LoVo (cell line): ENCODE measurements around the gene PGLYRP4.
"Not testable (repeated sequence)": the region's sequence is repeated elsewhere in the genome, so short reads cannot be mapped to it uniquely, and the experiment has no call there.

Experiments
- DNase-seq: peaks from one replicate; pipeline ENCODE4 v3.0.0-alpha.2; 2016; ENCODE audit warnings: low spot score

Gene PGLYRP4

DNA sequence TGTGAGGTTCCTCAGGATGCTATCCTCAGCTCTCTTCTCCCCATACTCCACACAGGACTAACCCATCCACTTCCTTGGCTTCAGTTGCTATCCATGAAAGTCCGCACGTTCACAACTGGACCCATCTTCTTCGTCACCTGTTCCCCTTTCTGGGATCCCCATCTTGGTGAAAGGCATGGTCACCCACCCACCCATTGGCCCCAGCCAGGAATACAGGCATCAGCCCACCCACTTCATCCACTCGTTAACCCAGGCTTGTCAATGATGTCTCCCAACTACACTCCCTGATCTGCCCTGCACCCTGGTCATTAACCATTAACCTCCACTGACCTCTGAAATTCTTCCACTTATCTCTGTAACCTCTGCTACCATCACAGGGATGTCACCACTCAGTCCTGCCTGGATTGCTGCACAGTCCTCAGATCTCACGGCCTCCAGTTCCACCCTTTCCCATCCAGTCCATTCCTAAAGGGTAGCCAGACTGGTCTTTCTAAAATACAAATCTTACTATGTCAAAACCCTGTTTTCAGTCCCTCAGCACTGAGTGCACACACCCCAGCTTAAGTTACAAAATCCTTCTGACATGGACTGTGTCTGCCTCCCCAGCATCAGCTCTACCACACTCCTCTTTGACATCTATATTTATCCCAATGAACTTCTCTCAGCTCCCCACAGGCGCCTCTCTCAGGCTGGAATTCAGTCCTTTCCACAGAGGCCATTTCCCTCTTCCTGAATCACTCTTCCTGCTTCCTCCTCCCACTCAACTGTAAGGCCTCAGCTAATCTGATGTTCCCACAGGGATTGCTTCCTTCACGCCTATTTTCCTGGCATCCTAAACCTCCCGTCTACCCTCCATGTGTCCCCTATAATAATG is 10.4 kb downstream of the PGLYRP4 start:
- no peak for DNase-seq

DNA sequence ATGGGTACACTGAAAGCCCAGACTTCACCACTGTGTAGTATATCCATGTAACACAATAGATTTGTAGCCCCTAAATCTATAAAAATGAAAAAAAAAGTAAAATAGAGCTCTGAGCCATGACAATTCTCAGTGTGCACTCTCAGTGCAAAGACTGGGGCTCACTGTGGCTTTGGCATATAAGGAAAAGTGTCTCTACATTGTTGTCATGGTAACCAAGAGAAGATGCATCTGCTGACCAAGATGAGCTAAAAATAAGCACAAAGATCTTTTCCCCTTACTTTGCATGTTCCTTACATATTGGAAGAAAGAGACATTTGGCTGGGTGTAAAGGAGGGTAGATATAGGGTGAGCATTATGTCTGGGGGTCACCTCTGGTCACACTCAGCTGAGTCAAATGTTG is 12.0 kb downstream of the PGLYRP4 start:
- no peak for DNase-seq

DNA sequence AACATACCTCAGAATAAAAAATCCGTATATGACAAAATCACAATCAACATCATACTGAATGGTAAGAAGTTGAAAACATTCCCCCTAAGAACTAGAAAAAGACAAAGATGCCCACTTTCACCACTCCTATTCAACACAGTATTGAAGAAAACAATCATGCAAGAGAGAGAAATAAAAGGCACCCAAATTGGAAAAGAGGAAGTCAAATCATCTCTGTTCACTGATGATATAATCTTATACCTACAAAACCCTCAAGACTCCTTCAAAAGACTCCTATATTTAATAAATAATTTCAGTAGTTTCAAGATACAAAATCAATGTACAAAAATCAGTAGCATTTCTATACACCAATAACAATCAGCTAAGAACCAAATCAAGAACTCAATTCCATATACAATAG is 14.7 kb downstream of the PGLYRP4 start:
- no peak for DNase-seq

DNA sequence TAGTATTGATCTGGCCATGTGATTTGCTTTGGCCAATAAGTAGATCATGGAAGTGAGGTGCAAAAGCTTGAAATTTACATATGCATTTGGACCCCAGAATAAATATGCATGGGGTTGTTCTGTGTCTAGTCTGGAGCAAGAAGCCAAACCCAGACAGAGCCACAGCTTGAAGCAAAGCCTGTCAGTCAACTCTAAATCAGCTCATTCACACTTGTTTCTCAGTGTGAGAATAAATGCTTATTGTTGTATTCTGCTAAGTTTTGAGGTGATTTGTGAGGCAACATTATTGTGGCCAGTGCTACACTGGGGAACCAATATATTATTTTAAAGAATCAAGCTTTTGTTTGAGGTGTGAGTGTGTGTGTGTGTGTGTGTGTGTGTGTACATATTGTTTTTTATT is 23.7 kb downstream of the PGLYRP4 start:
- DNase-seq: no peak

DNA sequence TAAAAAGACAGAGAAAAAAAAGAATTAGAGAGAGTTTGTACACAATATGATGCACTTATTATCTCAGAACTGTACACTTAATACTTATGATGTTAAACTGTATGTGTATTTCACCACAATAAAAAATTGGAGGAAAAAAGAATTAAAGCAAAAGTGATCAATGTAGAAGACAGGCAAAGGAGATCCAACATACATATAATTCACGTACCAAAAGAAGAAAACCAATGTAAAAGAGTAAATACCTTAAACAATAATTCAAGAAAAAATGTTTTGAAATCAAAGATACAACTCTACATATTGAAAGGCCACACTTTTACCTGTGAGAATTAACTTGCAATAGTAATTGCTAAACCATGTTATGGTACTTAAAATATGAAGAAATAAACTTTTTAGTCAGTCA is 26.1 kb downstream of the PGLYRP4 start:
- no peak for DNase-seq

DNA sequence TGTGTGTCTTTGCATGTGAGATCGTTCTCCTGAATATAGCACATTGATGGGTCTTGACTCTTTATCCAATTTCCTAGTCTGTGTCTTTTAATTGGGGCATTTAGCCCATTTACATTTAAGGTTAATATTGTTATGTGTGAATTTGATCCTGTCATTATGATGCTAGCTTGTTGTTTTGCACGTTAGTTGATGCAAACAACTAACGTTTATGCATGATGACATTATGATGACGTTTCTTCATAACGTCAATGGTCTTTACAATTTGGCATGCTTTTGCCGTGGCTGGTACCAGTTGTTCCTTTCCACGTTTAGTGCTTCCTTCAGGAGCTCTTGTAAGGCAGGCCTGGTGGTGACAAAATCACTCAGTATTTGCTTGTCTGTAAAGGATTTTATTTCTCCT is 30.5 kb downstream of the PGLYRP4 start:
- not testable (repeated sequence) for DNase-seq

DNA sequence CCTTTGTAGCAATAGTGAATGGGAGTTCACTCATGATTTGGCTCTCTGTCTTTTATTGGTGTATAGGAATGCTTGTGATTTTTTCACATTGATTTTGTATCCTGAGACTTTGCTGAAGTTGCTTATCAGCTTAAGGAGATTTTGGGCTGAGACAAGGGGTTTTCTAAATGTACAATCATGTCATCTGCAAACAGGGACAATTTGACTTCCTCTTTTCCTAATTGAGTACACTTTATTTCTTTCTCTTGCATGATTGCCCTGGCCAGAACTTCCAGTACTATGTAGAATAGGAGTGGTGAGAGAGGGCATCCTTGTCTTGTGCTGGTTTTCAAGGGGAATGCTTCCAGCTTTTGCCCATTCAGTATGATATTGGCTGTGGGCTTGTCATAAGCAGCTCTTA is 32.6 kb downstream of the PGLYRP4 start:
- DNase-seq: not testable (repeated sequence)

DNA sequence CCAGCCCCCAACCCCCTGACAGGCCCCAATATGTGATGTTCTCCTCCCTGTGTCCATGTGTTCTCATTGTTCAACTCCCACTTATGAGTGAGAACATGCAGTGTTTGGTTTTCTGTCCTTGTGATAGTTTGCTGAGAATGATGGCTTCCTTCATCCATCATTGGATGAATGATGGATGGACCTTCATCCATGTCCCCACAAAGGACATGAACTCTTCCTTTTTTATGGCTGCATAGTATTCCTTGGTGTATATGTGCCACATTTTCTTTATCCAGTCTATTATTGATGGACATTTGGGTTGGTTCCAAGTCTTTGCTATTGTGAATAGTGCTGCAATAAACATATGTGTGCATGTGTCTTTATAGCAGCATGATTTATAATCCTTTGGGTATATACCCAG is 34.3 kb downstream of the PGLYRP4 start:
- not testable (repeated sequence) for DNase-seq

DNA sequence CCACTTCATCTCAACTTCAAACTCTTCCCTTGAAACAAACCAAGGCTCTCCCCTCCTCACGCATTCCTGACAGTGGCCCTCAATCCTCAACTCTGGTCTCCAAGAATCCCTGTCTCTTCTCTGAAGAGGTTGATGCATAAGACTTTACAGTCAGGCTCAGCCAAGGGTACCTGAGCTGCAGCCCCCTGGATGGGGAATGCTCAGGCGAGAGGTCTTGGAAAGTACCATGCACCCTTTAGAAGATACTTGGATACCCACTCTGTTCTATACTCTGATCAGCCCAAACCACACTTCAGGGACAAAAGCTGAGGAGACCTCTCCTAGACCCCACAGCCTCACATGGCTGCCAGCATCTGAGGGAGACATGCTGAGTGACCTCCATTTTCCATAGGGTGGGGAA is 35.4 kb downstream of the PGLYRP4 start:
- DNase-seq: no peak

DNA sequence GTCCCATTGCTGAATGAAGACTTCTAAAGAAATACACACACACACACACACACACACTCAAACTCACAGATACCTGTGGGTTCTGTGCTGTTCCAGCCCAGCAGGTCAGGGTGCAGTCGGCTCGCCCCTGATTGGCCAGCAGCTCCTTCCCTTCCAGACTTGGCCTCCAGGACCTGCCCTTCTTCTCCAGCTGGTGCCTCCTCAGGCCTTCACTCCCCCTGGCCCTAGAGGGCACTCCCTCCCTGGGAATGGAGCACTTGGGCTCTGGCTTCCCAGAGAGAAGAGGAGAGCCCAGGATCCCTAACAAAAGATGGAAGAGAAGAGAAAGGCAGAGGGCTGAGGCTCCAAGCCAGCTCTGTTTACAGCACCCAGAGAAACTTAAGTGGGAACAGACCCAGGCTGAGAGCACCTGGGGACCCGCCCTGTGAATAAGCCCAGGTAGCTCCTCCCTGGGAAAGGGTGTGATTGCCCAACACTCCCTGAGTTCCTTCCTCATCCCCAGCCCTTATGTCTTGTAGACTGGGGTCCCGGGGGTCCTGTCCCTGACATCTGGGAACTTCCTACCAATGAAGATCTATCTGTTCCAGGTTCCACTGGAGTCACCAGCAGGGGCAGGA is 36.0 kb downstream of the PGLYRP4 start, which contains the start of gene PGLYRP3:
TSS of gene PGLYRP3 (minus strand) at position 383 of the 617 bp plus-strand sequence. CDS start 2,287 bp downstream, outside the sequence.
- no peak for DNase-seq

DNA sequence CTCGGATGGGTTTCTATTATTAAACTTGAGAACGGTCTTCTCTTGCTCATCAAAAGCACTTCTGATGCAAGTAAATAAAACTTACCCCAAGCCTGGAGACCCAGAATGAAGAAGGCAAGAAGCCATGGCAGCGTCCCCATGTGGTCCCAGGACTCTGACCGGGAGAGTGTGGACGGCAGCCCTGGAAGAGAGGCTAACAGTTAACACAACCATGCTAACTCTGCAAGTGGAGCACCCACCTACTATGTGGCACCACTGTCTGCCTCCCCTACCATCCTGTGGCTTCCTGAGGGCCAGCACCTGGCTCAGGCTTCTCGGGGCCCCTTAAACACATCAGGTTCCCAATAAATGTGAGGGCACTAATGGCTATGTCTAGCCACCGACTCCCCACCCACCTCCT is 38.1 kb downstream of the PGLYRP4 start:
- no peak for DNase-seq

DNA sequence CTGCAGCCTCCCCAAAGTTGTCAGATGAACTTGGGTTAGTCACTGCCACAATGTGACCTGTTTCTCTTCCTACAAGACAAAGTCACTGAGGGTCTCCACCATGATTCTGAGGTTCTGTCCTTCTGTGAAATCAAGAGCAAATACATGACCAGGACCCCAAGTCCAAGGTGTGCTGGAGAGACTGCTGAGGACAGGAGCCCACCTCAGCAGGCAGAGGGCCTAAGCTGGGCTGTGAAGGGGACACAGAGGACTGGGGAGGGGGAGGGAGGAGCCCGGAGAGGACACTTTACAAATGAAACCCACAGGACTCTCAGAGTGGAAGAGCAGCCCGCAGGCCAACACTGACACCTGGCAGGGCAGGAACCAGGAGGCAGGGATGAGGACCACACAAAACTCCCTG is 39.2 kb downstream of the PGLYRP4 start:
- DNase-seq: no peak

DNA sequence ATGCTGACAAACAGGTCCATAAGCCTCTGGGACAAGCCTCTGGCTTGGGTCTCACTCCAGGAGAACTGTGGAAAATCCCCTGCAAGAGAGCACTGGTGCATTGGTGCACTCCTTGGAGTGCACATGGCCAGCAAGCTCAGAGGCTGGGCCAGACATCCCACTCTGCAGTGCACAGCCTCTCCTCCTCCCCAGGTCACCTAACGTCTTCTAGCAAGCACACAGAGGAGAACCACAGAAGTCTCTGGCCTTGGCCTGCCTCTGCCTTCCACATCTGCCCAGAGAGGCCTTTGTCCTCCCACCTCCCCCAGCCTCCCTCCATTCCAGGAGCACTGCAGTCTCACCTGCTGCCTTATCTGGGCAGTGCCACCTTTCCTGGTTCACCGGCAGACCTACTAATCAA is 40.1 kb downstream of the PGLYRP4 start:
- DNase-seq: no peak

DNA sequence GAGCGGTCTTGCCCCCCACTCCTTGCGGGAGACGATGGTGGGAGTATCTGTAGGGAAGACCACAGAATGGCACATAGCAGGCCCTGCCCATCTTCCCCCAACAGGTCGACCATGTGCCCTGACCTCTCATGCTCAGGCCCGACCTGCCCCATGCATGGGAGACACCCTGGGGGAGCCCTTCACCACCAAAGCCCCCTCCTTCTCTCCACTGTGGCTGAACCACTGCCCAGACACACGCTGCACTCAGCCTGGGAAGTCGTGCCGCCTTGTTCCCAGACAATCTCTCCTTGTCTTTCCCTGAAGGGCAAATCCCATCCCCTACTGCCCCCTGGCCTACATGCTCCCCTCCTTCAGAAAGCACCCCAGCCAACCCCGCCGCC is 41.4 kb downstream of the PGLYRP4 start:
- no peak for DNase-seq

DNA sequence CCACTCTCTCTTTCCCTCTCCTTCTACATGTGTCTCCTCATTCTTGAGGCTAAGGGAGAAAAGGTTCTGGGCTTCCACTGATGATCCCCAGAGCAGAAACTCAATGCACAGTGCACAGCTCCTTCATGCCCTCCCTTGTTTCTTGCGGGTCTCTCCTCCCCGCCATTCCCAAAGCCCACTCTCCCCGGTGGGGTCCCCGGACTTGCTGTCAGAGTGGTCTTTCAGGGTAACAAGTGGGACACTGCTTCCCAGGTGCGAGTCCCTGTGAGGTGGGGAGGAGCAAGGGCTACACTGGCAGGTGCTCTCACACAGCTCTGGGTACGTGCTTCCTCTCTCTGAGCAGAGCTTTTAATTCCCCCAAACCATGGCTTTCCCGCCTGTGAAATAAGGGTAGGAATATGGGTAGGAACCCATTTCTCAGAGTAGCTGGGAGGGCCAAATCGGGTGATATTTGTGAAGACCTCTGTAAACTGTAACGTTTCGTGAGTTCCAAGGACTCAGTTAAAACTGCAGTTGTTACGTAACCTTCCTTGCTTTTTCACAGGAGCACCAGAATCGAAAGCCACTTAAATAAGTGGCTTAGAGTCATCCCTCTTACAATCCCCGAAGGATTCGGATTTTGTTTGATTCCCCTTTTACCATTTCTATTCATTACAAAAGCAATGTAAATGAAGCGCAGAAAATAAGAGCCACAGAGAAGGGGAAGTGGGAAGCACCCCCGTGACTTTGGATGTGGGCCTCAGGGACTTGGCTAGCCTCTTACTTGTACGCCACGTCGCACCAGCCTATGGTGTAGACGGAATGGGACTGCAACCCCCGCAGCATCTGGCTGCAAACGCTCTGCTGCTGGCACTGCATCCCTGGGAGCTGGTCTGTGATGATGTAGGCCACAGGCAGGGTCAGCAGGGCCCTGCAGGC is 42.1 kb downstream of the PGLYRP4 start:
- DNase-seq: no peak

DNA sequence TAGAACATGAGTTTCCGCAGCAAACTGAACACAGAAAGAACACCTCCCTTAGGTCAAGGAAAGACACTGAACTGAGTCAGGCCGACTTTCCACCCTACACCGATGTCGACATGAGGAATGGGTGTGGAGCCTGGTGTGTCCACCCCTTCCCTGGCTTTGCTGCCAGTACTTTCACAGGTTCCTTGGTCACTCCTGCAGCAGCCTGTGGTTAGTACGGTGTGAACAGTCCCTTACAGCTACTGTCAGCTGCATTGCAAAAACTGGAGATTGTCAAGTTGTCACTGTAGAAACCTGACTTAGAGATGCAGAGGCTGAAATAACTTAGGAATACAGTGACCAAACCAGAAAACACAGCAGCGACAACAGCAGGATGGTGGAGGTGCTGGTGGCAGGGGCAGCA is 43.0 kb downstream of the PGLYRP4 start:
- DNase-seq: no peak

DNA sequence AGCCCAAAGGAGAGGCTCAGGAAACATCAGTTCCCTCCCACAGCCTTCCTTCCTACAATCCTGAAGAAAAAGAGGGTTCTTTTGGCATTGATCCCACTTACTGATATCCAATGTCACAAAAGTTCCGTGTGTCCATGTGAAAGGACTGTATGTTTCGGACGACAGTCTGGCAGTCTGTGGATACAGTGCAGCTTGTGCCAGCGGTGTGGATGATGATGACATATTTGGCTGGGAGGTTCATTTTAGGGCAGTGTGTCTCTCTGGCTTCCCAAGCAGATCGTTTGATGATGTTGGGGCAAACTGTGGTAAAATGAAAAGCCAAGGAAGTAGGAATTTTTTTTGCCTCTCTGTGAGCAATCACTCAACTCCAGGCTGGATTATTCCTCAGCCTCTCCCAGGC is 46.3 kb downstream of the PGLYRP4 start:
- no peak for DNase-seq

DNA sequence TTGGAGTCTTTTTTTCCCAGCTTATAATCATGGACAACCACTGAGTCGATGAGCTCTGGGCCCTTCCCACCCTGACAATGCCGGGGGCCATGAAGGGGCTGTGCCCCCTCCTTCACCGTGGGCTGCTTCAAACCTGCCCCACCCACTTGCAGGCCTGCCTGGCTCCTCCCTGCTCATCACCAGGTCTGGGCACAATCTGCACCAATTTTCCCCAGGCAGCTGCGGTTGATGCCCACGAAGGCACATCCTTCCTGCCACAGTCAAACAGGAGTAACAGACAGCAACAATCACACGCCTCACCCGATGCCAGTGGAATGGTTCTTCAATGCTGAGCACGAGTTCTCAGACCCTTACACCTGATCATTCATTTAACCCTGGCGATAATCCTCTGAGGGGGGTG is 54.8 kb downstream of the PGLYRP4 start:
- no peak for DNase-seq

DNA sequence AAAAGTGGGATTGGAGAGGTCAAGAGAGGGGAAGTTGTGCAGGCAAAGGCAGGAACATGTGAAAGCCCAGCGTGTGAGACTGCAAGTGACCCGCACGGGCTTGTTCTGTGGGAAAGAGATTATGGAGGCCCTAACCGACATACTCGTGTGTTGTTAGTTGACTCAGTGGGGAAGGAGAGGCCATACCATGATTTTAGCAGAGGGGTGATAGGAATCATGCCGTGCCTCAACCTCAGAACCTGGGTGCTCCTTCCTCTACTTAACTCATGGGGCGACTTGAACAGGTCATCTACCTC is 55.2 kb downstream of the PGLYRP4 start:
- no peak for DNase-seq

DNA sequence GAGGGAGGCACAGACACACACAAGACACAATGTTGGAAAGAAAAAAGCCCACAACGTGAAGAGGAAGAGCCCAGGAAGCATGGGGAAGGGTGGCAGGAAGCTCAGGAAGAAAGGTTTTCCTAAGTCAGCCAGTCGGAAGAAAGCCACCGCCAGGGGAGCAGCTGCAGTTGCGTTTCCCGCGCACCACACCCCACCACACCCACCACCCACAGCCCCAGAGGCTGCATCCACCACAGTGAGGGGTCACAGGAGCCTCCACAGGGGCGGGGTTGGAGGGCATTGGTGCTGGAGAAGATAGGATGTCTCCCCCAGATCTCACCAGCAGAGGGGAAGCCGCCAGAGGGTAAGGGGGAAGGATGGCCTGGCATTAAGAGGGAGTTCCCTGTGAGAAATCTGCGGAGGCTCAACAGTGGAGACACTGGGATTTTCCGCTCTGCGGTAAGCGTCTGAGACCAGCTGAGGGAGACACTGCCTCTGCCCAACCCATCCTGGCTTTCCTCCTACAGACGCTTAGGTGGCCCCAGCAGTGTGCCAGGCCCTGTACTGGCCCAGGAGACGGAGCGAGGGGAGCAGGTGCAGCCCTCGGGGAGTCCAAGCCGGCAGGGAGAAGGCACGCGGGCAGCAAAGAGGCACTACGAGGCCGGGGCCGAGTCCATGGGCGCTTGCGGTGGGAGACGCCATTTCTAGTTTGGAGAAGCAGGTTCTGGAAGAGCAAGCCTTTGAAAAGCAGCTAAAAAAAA is 55.7 kb downstream of the PGLYRP4 start:
- no peak for DNase-seq

DNA sequence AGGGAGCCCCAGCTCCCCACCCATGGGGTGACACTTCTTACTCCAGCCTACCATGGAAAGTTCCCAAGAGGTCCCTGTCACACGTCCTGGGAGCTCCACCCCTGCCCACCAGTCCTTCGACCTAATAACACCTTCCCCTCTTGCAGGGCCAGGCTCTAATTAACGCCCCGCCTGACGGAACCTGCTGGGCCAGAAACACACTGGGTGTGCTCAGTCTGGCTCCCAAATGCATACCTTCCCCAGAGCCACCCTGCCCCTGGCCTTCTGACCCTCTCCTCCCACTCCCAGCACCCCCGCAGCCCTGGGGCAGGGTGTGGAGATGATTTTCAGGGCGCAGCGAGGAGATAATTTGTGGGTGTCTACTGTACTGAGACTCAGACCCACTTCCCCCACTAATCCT is 56.5 kb downstream of the PGLYRP4 start:
- DNase-seq: no peak

DNA sequence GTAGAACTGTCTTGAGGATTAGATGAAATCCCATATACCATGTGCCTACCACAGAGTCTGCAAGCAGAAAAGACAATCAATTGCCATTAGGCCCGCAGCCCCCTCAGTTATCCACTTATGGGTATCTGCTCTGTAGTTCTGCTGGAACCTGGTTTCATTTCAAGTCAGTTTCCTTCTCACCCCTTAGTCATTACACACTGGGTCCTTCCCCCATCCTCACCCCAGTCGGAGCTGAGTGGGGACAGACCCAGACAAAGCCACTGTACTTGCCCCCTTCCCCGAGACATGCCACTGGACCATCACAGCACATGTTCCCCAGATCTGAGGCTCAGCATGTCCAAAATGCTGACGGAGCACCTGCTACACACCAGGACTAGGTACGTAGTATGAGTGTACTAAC is 57.1 kb downstream of the PGLYRP4 start:
- no peak for DNase-seq
